Measurements from ENCODE around the gene CRISPLD2. TPM values are rescaled to one million over a fixed set of nuclear protein-coding genes. Genes with fewer than 3 reads are reported as not detected.

CRISPLD2 gene
- total RNA-seq, 4 donors from 2014 or later = 19.6 to 319 (median 84.3) TPM

DNA sequence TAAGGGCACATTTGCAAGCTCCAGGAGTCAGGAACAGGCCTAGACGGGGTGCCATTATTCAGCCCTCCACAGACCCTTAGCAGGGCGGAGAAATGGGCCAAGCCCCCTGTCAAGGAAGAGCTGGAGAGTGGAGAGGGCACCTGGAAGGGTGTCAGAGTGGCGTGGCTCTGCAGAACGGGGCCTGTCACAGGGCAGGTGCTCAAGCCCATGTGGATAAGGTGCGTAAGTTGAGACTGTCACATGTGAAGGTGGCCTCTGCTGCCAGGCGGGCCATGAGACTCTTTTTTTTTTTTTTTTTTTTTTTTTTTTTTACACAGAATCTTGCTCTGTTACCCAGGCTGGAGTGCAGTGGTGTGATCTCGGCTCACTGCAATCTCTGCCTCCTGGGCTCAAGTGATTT lies 12.0 kb upstream of the CRISPLD2 start:
- DNase-seq = no peak
- no peak overlapping the region for H3K4me3 ChIP-seq
- TF ChIP-seq CTCF (IDR thresholded peaks at IDR 0.05) = no peak
- TF ChIP-seq POLR2A (IDR thresholded peaks at IDR 0.05) = no peak
- no peaks in the 10 kb centered on the region for H3K36me3 ChIP-seq
- no peak overlapping the region for H3K27ac ChIP-seq
- no peaks in the 10 kb centered on the region for H3K9me3 ChIP-seq
- H3K27me3 ChIP-seq = no peaks in the 10 kb centered on the region
- no peaks in the 10 kb centered on the region for H3K4me1 ChIP-seq

DNA sequence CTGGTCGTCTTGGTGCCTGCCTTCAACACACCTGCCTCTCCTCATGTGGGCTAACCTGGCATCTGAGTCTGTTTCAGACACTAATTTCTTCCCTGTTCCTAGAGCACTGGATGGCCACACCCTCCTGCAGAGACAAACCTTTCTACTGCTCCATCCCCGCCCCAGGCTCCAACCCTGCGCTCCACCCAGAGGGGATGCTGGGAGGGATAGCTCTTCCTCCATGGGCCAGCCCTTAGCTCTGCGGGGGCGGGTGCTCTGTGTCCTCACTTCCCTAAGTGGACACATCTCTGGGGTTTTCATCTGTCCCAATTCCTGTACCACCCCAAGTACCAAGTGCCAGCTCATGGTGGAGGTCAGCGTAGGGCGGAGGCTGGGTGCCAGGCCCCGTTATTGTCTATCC lies 11.0 kb upstream of the CRISPLD2 start:
- Histone ChIP-seq H3K9me3 (no peaks in the 10 kb centered on the region), H3K4me3 (no peak overlapping the region), H3K27ac (no peak overlapping the region), H3K4me1 (no peaks in the 10 kb centered on the region), H3K27me3 (no peaks in the 10 kb centered on the region), H3K36me3 (no peaks in the 10 kb centered on the region)
- TF ChIP-seq CTCF (IDR thresholded peaks at IDR 0.05) = no peak
- TF ChIP-seq POLR2A (IDR thresholded peaks at IDR 0.05) = no peak
- DNase-seq = no peak

GRCh38 chr16:84810518-84811273 lies 9.1 kb upstream of the CRISPLD2 start:
- DNase-seq = no peak
- Histone ChIP-seq H3K36me3 (no peaks in the 10 kb centered on the region), H3K4me1 (no peaks in the 10 kb centered on the region), H3K27ac (peak overlapping the region; percentile 14 to 57 (median 47)), H3K4me3 (no peak overlapping the region), H3K9me3 (no peaks in the 10 kb centered on the region), H3K27me3 (no peaks in the 10 kb centered on the region)
- no peak for TF ChIP-seq CTCF (IDR thresholded peaks at IDR 0.05)
- TF ChIP-seq POLR2A (IDR thresholded peaks at IDR 0.05) = no peak

DNA sequence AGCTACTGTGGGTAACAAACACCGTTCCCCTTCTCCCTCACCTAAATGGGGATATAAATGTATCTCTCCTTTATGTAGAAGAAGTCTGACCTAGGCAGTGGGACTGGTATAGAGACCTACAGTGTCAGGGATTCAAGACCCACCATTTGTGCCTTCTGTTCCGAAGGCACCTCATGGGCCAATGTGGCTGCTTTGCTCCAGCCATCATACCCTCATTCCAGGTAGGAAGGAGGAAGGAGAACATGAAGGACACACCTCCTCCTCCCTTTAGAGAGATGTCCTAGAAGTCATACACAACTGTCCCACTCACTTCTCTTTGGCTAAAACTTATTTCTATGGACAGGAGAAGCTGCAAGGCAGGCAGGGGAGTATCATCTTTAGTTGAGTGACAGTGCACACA lies 8.3 kb upstream of the CRISPLD2 start:
- Histone ChIP-seq H3K4me1 (no peaks in the 10 kb centered on the region), H3K27ac (peak overlapping the region in 2 of 4 donors; percentile 25 to 56), H3K27me3 (no peaks in the 10 kb centered on the region), H3K36me3 (no peaks in the 10 kb centered on the region), H3K4me3 (no peak overlapping the region), H3K9me3 (no peaks in the 10 kb centered on the region)
- no peak for TF ChIP-seq POLR2A (IDR thresholded peaks at IDR 0.05)
- no peak for TF ChIP-seq CTCF (IDR thresholded peaks at IDR 0.05)
- DNase-seq = no peak

GRCh38 chr16:84813141-84813934 lies 6.4 kb upstream of the CRISPLD2 start:
- Histone ChIP-seq H3K27ac (no peak overlapping the region), H3K36me3 (no peaks in the 10 kb centered on the region), H3K4me3 (no peak overlapping the region), H3K27me3 (no peaks in the 10 kb centered on the region), H3K9me3 (no peaks in the 10 kb centered on the region), H3K4me1 (no peaks in the 10 kb centered on the region)
- no peak for TF ChIP-seq CTCF (IDR thresholded peaks at IDR 0.05)
- TF ChIP-seq POLR2A (IDR thresholded peaks at IDR 0.05) = no peak
- no peak for DNase-seq

All from Peyer's patch (tissue), 4 donors.